ENCODE data around the gene MILR1. TPM values are rescaled to one million over a fixed set of nuclear protein-coding genes. Genes with fewer than 3 reads are reported as not detected.

MILR1 gene
- total RNA-seq, 3 donors from 2014 or later (not counting 1 experiment from before 2014, with no cell fraction given), result 2.2 to 12.0 (median 3.3) TPM

GRCh38 chr17:64502021-64502420, 53.1 kb downstream of the MILR1 start:
- peak in 1 of 2 donors; percentile 36 for DNase-seq
- no peaks in the 10 kb centered on the region for H3K9me3 ChIP-seq (ENCODE audit: control insufficient read depth, insufficient read depth, low read length)
- Mint-ChIP-seq H3K36me3 (peaks cover 78% of the 10 kb centered on the region), H3K9me3 (no peaks in the 10 kb centered on the region), H3K4me1 (peaks cover 87 to 88% of the 10 kb centered on the region in 2 donors), H3K27ac (peak overlapping the region; percentile 97 to 99), H3K4me3 (peak overlapping the region; percentile 47), H3K27me3 (ENCODE audit: low read depth in 2 of 2) (no peaks in the 10 kb centered on the region)
- intact Hi-C loops (cut with micrococcal nuclease), result no loop called here
- H3K27ac ChIP-seq (ENCODE audit: low read length), result peak overlapping the region; percentile 8
- 81% methylated on average over 3 of the region's 3 CpGs for WGBS (ENCODE audit: insufficient coverage)
- peaks cover 11% of the 10 kb centered on the region for H3K4me1 ChIP-seq (ENCODE audit: control insufficient read depth, insufficient read depth, low read length)
- H3K4me3 ChIP-seq (ENCODE audit: low read length), result no peak overlapping the region
- no peak for ATAC-seq
- peaks cover 75% of the 10 kb centered on the region for H3K36me3 ChIP-seq (ENCODE audit: control insufficient read depth, insufficient read depth, low read length)
- TF ChIP-seq CTCF (IDR thresholded peaks at IDR 0.05), result no peak
- H3K27me3 ChIP-seq (ENCODE audit: control insufficient read depth, insufficient read depth, low read length), result no peaks in the 10 kb centered on the region

GRCh38 chr17:64502809-64503208, 53.9 kb downstream of the MILR1 start:
- no peak overlapping the region for H3K27ac ChIP-seq (ENCODE audit: low read length)
- H3K4me1 ChIP-seq (ENCODE audit: control insufficient read depth, insufficient read depth, low read length), result peaks cover 9% of the 10 kb centered on the region
- no peaks in the 10 kb centered on the region for H3K27me3 Mint-ChIP-seq (ENCODE audit: low read depth in 2 of 2)
- no peak overlapping the region for H3K4me3 ChIP-seq (ENCODE audit: low read length)
- intact Hi-C loops (cut with micrococcal nuclease), result no loop called here
- H3K36me3 Mint-ChIP-seq, result peaks cover 78% of the 10 kb centered on the region
- H3K27ac Mint-ChIP-seq, result peak overlapping the region; percentile 97 to 99
- no peaks in the 10 kb centered on the region for H3K9me3 Mint-ChIP-seq
- no peaks in the 10 kb centered on the region for H3K9me3 ChIP-seq (ENCODE audit: control insufficient read depth, insufficient read depth, low read length)
- H3K4me1 Mint-ChIP-seq, result peaks cover 87% of the 10 kb centered on the region in 2 donors
- WGBS (ENCODE audit: insufficient coverage), result 86% methylated on average over 2 of the region's 2 CpGs
- peak in 1 of 2 donors; percentile 25 for DNase-seq
- no peaks in the 10 kb centered on the region for H3K27me3 ChIP-seq (ENCODE audit: control insufficient read depth, insufficient read depth, low read length)
- peaks cover 71% of the 10 kb centered on the region for H3K36me3 ChIP-seq (ENCODE audit: control insufficient read depth, insufficient read depth, low read length)
- no peak for ATAC-seq
- TF ChIP-seq CTCF (IDR thresholded peaks at IDR 0.05), result no peak
- peak overlapping the region; percentile 95 for H3K4me3 Mint-ChIP-seq

- Mint-ChIP-seq H3K4me3 (peak overlapping the region; percentile 95), H3K9me3 (no peaks in the 10 kb centered on the region), H3K27me3 (ENCODE audit: low read depth in 2 of 2) (no peaks in the 10 kb centered on the region), H3K4me1 (peaks cover 86% of the 10 kb centered on the region in 2 donors), H3K27ac (peak overlapping the region; percentile 97 to 99), H3K36me3 (peaks cover 77% of the 10 kb centered on the region)
- DNase-seq (peak in 1 of 2 donors; percentile 39), ATAC-seq (no peak)
- no peak for TF ChIP-seq CTCF (IDR thresholded peaks at IDR 0.05)
- peaks cover 9% of the 10 kb centered on the region for H3K4me1 ChIP-seq (ENCODE audit: control insufficient read depth, insufficient read depth, low read length)
- no peak overlapping the region for H3K27ac ChIP-seq (ENCODE audit: low read length)
- no peak overlapping the region for H3K4me3 ChIP-seq (ENCODE audit: low read length)
- 93% methylated on average over 5 of the region's 5 CpGs for WGBS (ENCODE audit: insufficient coverage)
- H3K27me3 ChIP-seq (ENCODE audit: control insufficient read depth, insufficient read depth, low read length), result no peaks in the 10 kb centered on the region
- no peaks in the 10 kb centered on the region for H3K9me3 ChIP-seq (ENCODE audit: control insufficient read depth, insufficient read depth, low read length)
- H3K36me3 ChIP-seq (ENCODE audit: control insufficient read depth, insufficient read depth, low read length), result peaks cover 66% of the 10 kb centered on the region
- intact Hi-C loops (cut with micrococcal nuclease), result no loop called here
Observed at GRCh38 chr17:64503341-64503740, 54.4 kb downstream of the MILR1 start.
